ENCODE measurements around the gene QSOX2.

GRCh38 chr9:136191960-136192286, 53.7 kb downstream of the QSOX2 start:
- TF ChIP-seq PATZ1 (tag by site-specific recombination; IDR thresholded peaks at IDR 0.05) (no peak), CTCF (tag by site-specific recombination; IDR thresholded peaks at IDR 0.05) (no peak), ZNF221 (tag by site-specific recombination; IDR thresholded peaks at IDR 0.05; ENCODE audit: borderline replicate concordance) (no peak), ZNF560 (tag by site-specific recombination; IDR thresholded peaks at IDR 0.05; ENCODE audit: borderline replicate concordance) (no peak), ZBTB20 (tag by site-specific recombination; IDR thresholded peaks at IDR 0.05) (no peak), PBX3 (CRISPR knock-in tag; IDR thresholded peaks at IDR 0.05) (no peak), TCF7L2 (IDR thresholded peaks at IDR 0.05; ENCODE audit: borderline replicate concordance, low read depth, low read length) (no peak)

Measured in HEK293 (cell line).